ENCODE data around the gene GSTP1. TPM values are rescaled to one million over a fixed set of nuclear protein-coding genes. Genes with fewer than 3 reads are reported as not detected.

GSTP1 gene
- total RNA-seq, 1 donor from 2014 or later = 1,138 TPM

- DNase-seq = no peak
These were observed 47.8 kb downstream of the GSTP1 start for GRCh38 chr11:67631411-67631810.

GRCh38 chr11:67631853-67632174 lies 48.2 kb downstream of the GSTP1 start:
- DNase-seq = no peak

- no peak for DNase-seq
These were observed 48.8 kb downstream of the GSTP1 start for GRCh38 chr11:67632175-67632981.

GRCh38 chr11:67632982-67633755 lies 49.6 kb downstream of the GSTP1 start:
- DNase-seq = no peak

GRCh38 chr11:67633758-67634365 lies 50.2 kb downstream of the GSTP1 start:
- DNase-seq = no peak

- no peak for DNase-seq
These were observed 51.0 kb downstream of the GSTP1 start for GRCh38 chr11:67634366-67635230.

GRCh38 chr11:67635231-67635521 lies 51.6 kb downstream of the GSTP1 start:
- no peak for DNase-seq

Other genes starting within 250 kb of the GSTP1 start
- 41.8 and 54.1 TPM in 2 replicates for gene POLD4, start 230.3 kb upstream of the GSTP1 start, total RNA-seq
- 2.0 and 3.0 TPM in 2 replicates for gene CLCF1, start 210.2 kb upstream of the GSTP1 start, total RNA-seq
- gene RAD9A, start 191.8 kb upstream of the GSTP1 start, total RNA-seq = 5.2 and 5.6 TPM in 2 replicates
- gene PPP1CA, start 182.0 kb upstream of the GSTP1 start, total RNA-seq = 297 and 318 TPM in 2 replicates
- gene TBC1D10C, start 179.7 kb upstream of the GSTP1 start, total RNA-seq = 0.34 and 0.42 TPM in 2 replicates
- gene CARNS1, start 168.1 kb upstream of the GSTP1 start, total RNA-seq = 0.17 and 0.23 TPM in 2 replicates
- 34.9 and 44.9 TPM in 2 replicates for gene RPS6KB2, start 155.3 kb upstream of the GSTP1 start, total RNA-seq
- gene PTPRCAP, start 146.1 kb upstream of the GSTP1 start, total RNA-seq = 1.0 and 2.2 TPM in 2 replicates
- 213 and 279 TPM in 2 replicates for gene CORO1B, start 140.3 kb upstream of the GSTP1 start, total RNA-seq
- under 0.01 TPM in 1 of 2 replicates, not detected in the other for gene GPR152, start 131.1 kb upstream of the GSTP1 start, total RNA-seq
- gene CABP4, start 128.5 kb upstream of the GSTP1 start, total RNA-seq = 1.0 and 4.9 TPM in 2 replicates
- gene TMEM134, start 114.6 kb upstream of the GSTP1 start, total RNA-seq = 30.6 and 40.9 TPM in 2 replicates
- gene AIP, start 100.8 kb upstream of the GSTP1 start, total RNA-seq = 81.0 and 124 TPM in 2 replicates
- gene PITPNM1, start 78.4 kb upstream of the GSTP1 start, total RNA-seq = 4.8 and 10.7 TPM in 2 replicates
- gene CDK2AP2, start 75.7 kb upstream of the GSTP1 start, total RNA-seq = 25.2 and 42.2 TPM in 2 replicates
- gene CABP2, start 60.4 kb upstream of the GSTP1 start, total RNA-seq = not detected in 2 replicates
- 166 and 175 TPM in 2 replicates for gene NDUFV1, start 23.1 kb downstream of the GSTP1 start, total RNA-seq
- 10.7 and 13.0 TPM in 2 replicates for gene NUDT8, start 46.1 kb downstream of the GSTP1 start, total RNA-seq
- gene TBX10, start 56.0 kb downstream of the GSTP1 start, total RNA-seq = not detected in 2 replicates
- not detected in 2 replicates for gene ACY3, start 66.9 kb downstream of the GSTP1 start, total RNA-seq
- not detected in 2 replicates for gene ALDH3B2, start 90.8 kb downstream of the GSTP1 start, total RNA-seq